Left lobe of liver (tissue), 2 donors: Measurements from ENCODE around the gene C2CD3. TPM values are rescaled to one million over a fixed set of nuclear protein-coding genes. Genes with fewer than 3 reads are reported as not detected.

Experiments used
- ATAC-seq: fragments of 200-7000 bp; cut with Tn5 transposase; one replicate; pipeline ENCODE4 v1.9.1; 2020; ENCODE audit warnings: mild to moderate bottlenecking, moderate library complexity
- DNase-seq: peaks from one replicate; pipeline ENCODE4 v3.0.0-alpha.2; 2020; ENCODE audit warnings: low spot score
- total RNA-seq: library from RNA; stranded (reverse); gene quantifications from one replicate; pipeline ENCODE4 v1.2.1, GENCODE V29; 2021
- donor health status: DM: no; HTN: no; CAD: no; lungs with moderate emphysema.
- donor health status: DM: no; HTN: yes; CAD: no.

The C2CD3 gene
- total RNA-seq, 1 donor from 2014 or later, result 7.0 TPM

- DNase-seq (no peak), ATAC-seq (no peak)
Observed at GRCh38 chr11:74008373-74009229, 162.2 kb downstream of the C2CD3 start, which contains the start of gene UCP3. Gene UCP3 (minus strand): TSS chr11:74009085. CDS start chr11:74007042, 2,043 bp downstream.

- ATAC-seq (no peak), DNase-seq (no peak)
Observed at GRCh38 chr11:74007691-74008372, 163.0 kb downstream of the C2CD3 start.

- no peak for DNase-seq
Observed at GRCh38 chr11:74006743-74007304, 164.0 kb downstream of the C2CD3 start.

GRCh38 chr11:74005721-74006517 is 164.9 kb downstream of the C2CD3 start:
- DNase-seq, result no peak
- no peak for ATAC-seq

More at GRCh38 chr11:74006743-74007304, 164.0 kb downstream of the C2CD3 start:
- ATAC-seq, result peak; percentile 50

- no peak for ATAC-seq
- DNase-seq, result no peak
Observed at GRCh38 chr11:74004759-74005615, 165.8 kb downstream of the C2CD3 start.

DNA sequence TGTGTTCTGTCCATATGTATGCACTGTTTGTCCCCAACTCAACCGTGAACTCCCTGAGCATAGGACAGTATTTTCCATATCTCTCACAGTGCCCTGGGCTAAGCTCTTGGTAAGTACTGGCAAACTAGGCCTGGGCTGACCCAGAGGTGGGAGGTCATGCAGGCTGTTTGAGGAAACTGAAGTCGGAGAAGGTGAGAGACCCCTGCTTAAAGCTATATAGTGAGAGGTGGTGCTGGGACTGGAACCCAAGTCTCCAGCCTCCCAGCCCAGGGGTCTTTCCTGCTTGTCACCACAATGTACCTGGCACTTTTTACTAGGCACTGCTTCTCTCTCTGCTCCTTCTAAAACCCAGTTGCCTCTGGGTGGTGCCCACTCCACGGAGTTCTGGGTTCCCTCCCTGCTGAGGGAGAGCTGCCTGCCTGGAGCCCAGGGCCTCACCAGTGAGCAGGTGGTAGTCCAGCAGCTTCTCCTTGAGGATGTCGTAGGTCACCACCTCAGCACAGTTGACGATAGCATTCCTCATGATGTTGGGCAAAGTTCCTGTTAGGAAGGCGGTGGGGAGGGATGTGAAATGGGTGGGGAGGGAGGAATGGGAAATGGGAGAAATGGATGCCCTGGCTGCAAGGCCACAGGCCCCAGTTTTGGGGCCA is 166.6 kb downstream of the C2CD3 start:
- ATAC-seq (no peak), DNase-seq (no peak)

GRCh38 chr11:74002832-74003231 is 168.0 kb downstream of the C2CD3 start:
- ATAC-seq, result no peak
- no peak for DNase-seq

GRCh38 chr11:74001822-74002286 is 168.9 kb downstream of the C2CD3 start:
- ATAC-seq (no peak), DNase-seq (no peak)

GRCh38 chr11:74000307-74001133 is 170.3 kb downstream of the C2CD3 start:
- ATAC-seq (no peak), DNase-seq (no peak)

GRCh38 chr11:73999581-74000306 is 171.1 kb downstream of the C2CD3 start:
- DNase-seq (no peak), ATAC-seq (no peak)

- DNase-seq (no peak), ATAC-seq (no peak)
Observed at GRCh38 chr11:73998846-73999575, 171.8 kb downstream of the C2CD3 start.

- ATAC-seq, result no peak
- no peak for DNase-seq
Observed at GRCh38 chr11:73997120-73997770, 173.6 kb downstream of the C2CD3 start.

- no peak for ATAC-seq
- no peak for DNase-seq
Observed at GRCh38 chr11:73996161-73996747, 174.5 kb downstream of the C2CD3 start.

DNA sequence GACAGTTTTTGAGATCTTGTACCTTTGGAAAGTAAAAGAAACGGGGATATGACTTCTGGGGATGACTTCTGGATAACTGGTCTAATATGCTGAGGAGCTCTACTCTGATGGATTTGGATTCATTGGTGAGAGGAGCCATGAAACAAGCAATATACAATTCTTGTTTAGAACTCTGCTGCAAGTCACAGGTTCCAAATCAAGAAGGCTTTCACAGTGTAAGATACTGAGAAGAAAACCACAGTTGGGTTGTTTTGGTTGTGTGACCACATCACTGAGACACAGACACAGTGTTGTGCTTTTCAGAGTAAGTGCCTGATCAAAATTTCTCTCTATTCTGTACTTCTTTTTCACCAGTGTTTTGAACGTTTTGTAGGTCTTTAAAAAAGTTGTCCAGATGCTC is 175.1 kb downstream of the C2CD3 start:
- no peak for DNase-seq
- no peak for ATAC-seq

DNA sequence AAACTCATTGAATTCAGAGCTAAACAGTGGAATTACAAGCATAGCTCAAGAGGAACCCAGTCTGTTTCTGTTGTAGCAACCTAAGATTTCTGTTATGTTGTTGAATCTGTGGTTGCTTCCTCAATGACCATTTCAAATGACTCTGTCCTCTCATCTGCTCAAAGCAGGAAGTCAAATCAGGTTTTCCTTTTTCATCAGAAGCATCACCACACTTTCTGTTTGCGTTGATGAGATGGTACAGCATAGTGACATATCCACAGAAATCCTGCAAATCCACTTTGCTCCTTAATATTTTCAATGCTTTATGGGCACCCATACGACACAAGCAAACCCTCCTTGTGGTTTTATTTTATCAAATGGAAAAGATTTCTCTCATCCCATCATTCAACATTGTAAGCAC is 175.6 kb downstream of the C2CD3 start:
- DNase-seq (no peak), ATAC-seq (no peak)

GRCh38 chr11:73991471-73992006 is 179.3 kb downstream of the C2CD3 start:
- ATAC-seq (no peak), DNase-seq (no peak)
